ENCODE data around the gene SLC39A3. TPM values are rescaled to one million over a fixed set of nuclear protein-coding genes. Genes with fewer than 3 reads are reported as not detected.
"Not testable (repeated sequence)": the region's sequence is repeated elsewhere in the genome, so short reads cannot be mapped to it uniquely, and the experiment has no call there.

The SLC39A3 gene
- total and polyA plus RNA-seq, 5 donors from 2014 or later: 14.6 to 41.8 (median 35.2) TPM

DNA sequence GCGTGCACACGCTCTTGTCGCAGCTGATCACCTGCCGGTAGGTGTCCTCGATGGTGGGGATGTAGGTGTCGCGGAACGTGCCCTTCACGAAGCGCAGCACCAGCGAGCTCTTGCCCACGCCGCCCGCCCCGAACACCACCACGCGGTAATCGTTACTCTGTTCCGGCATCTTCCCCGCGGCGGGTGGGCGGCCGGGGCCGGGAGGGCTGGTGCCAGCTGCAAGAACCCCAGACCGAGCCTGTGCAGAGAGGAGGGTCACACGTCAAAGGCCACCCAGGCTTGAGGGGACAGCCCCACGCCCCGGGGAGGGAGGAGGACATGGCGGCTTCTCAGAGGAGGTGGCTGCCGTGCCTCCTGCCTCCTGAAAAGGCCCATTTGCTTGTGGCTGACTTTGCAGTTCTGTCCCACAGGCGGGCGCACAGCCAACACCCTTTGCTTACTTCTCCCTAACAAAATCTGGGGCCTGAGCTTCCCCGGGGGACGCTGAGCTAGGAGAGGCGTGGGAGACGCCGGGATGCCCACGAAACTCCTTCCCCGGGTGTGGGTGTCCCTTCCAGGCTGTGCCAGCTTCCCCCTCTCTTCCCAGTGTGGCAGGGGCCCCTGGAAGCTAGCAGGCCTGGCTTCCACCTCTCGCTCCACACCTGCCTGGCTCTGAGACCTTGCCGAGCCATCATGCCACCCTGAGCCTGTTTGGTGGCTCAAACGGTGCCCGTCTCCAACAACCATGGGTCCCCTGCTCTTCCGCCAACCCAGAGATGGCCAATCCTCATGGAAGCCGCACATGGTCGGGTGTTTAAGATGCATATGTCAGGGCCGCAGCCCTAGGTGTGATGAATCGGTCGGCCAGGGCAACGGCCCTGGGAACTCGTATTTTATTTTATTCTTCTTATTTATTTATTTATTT, 21.9 kb downstream of the SLC39A3 start:
- Histone ChIP-seq H3K27ac (ENCODE audit: insufficient read depth, low read length, poor library complexity, severe bottlenecking) (no peak overlapping the region), H3K27me3 (ENCODE audit: control insufficient read depth, insufficient read depth, low read length) (no peaks in the 10 kb centered on the region), H3K4me1 (ENCODE audit: control insufficient read depth, insufficient read depth, low read length, poor library complexity, severe bottlenecking) (peaks cover 5% of the 10 kb centered on the region), H3K4me3 (ENCODE audit: low read depth, low read length) (no peak overlapping the region), H3K36me3 (ENCODE audit: control insufficient read depth, insufficient read depth, low read length) (no peaks in the 10 kb centered on the region), H3K9me3 (ENCODE audit: control insufficient read depth in 2 of 2, low read length in 2 of 2) (peaks cover 6 to 8% of the 10 kb centered on the region in 2 experiments)
- DNase-seq: no peak
- Mint-ChIP-seq H3K9me3 (peaks cover 0 to 10% (median 5%) of the 10 kb centered on the region in 7 donors), H3K4me1 (peaks cover 0 to 7% (median 0%) of the 10 kb centered on the region in 4 donors), H3K27me3 (peaks cover 30% of the 10 kb centered on the region), H3K4me3 (no peak overlapping the region), H3K27ac (no peak overlapping the region), H3K36me3 (no peaks in the 10 kb centered on the region)
- ATAC-seq (ENCODE audit: low read depth in 2 of 2): no peak

DNA sequence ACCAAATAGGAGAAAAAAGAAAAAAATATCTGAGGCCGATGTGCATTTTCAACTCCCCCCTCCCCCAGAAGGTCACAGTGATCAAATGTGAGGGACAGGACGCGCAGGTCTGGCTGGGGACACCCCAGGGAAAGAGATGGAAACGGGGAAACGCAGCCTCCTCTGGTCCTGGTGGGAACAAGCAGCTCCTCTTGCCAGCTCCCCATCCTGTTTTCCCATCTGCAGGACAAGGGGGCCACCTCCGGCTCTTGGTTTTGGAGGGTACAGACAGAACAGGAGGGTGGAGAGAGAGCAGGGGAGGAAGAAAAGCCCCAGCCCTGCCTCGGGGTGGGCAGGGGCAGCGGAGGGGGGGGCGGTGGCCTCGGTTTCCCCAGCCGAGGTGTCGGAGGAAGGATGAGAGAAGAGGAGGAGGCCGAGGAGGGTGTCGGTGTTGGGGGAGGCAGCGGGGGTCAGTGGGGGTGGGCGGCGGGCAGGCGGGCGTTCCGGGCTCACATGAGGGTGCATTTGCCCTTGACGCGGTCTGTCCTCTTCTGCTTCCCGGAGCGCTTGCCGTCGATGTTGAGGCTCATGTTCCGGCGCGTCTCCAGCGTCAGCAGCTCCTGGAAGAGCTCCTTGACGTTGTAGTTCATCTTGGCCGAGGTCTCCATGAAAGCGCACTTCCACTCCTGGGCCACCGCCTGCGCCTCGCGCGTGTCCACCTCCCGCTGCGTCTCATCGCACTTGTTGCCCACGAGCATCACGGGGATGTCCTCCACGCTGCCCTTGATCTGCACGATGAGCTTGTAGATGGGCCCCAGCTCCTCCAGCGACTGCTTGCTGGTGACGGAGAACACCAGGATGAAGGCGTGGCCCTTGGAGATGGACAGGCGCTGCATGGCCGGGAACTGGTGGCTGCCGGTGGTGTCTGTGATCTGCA, 22.8 kb downstream of the SLC39A3 start:
- Mint-ChIP-seq H3K9me3 (peaks cover 0 to 10% (median 5%) of the 10 kb centered on the region in 7 donors), H3K27ac (no peak overlapping the region), H3K4me1 (peaks cover 0 to 7% (median 0%) of the 10 kb centered on the region in 4 donors), H3K36me3 (no peaks in the 10 kb centered on the region), H3K4me3 (no peak overlapping the region), H3K27me3 (peaks cover 22% of the 10 kb centered on the region)
- peaks cover 5% of the 10 kb centered on the region for H3K4me1 ChIP-seq (ENCODE audit: control insufficient read depth, insufficient read depth, low read length, poor library complexity, severe bottlenecking)
- no peak overlapping the region for H3K27ac ChIP-seq (ENCODE audit: insufficient read depth, low read length, poor library complexity, severe bottlenecking)
- no peak overlapping the region for H3K4me3 ChIP-seq (ENCODE audit: low read depth, low read length)
- ATAC-seq (ENCODE audit: low read depth in 2 of 2) (no peak), DNase-seq (no peak)
- H3K36me3 ChIP-seq (ENCODE audit: control insufficient read depth, insufficient read depth, low read length): no peaks in the 10 kb centered on the region
- no peaks in the 10 kb centered on the region for H3K27me3 ChIP-seq (ENCODE audit: control insufficient read depth, insufficient read depth, low read length)
- H3K9me3 ChIP-seq (ENCODE audit: control insufficient read depth in 2 of 2, low read length in 2 of 2): peaks cover 6 to 8% of the 10 kb centered on the region in 2 experiments

DNA sequence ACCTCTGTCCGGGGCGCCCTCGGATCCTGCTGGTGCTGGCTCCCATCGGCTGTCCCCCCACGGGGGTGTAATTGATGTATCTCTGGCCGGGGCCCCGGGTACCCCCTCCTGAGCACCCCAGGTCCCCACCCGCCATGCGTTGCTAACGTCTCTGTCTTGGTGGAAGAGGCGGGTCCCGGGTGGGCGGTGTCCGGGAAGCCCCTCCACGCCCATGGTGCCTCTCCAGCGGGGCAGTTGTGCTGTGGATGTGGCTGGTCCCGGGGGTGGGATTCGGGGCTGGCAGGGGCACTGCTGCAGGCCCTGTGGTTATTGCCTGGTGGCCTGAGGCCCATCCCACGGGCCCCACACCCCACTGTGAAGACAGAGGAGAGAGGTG, 23.6 kb downstream of the SLC39A3 start:
- peaks cover 0 to 4% (median 0%) of the 10 kb centered on the region in 4 donors for H3K4me1 Mint-ChIP-seq
- peaks cover 21% of the 10 kb centered on the region for H3K27me3 Mint-ChIP-seq
- DNase-seq: no peak
- no peak for ATAC-seq (ENCODE audit: low read depth in 2 of 2)
- no peak overlapping the region for H3K27ac ChIP-seq (ENCODE audit: insufficient read depth, low read length, poor library complexity, severe bottlenecking)
- H3K36me3 Mint-ChIP-seq: no peaks in the 10 kb centered on the region
- H3K27ac Mint-ChIP-seq: no peak overlapping the region
- H3K36me3 ChIP-seq (ENCODE audit: control insufficient read depth, insufficient read depth, low read length): no peaks in the 10 kb centered on the region
- peaks cover 6 to 8% of the 10 kb centered on the region in 2 experiments for H3K9me3 ChIP-seq (ENCODE audit: control insufficient read depth in 2 of 2, low read length in 2 of 2)
- H3K4me3 Mint-ChIP-seq: no peak overlapping the region
- H3K4me3 ChIP-seq (ENCODE audit: low read depth, low read length): no peak overlapping the region
- no peaks in the 10 kb centered on the region for H3K27me3 ChIP-seq (ENCODE audit: control insufficient read depth, insufficient read depth, low read length)
- peaks cover 0 to 10% (median 5%) of the 10 kb centered on the region in 7 donors for H3K9me3 Mint-ChIP-seq
- peaks cover 5% of the 10 kb centered on the region for H3K4me1 ChIP-seq (ENCODE audit: control insufficient read depth, insufficient read depth, low read length, poor library complexity, severe bottlenecking)

GRCh38 chr19:2715470-2716274, 24.1 kb downstream of the SLC39A3 start:
- Mint-ChIP-seq H3K27ac (no peak overlapping the region), H3K9me3 (peaks cover 0 to 10% (median 5%) of the 10 kb centered on the region in 7 donors), H3K27me3 (peaks cover 24% of the 10 kb centered on the region), H3K36me3 (no peaks in the 10 kb centered on the region), H3K4me3 (no peak overlapping the region), H3K4me1 (peaks cover 0 to 4% (median 0%) of the 10 kb centered on the region in 4 donors)
- no peak overlapping the region for H3K4me3 ChIP-seq (ENCODE audit: low read depth, low read length)
- peaks cover 5% of the 10 kb centered on the region for H3K4me1 ChIP-seq (ENCODE audit: control insufficient read depth, insufficient read depth, low read length, poor library complexity, severe bottlenecking)
- no peak overlapping the region for H3K27ac ChIP-seq (ENCODE audit: insufficient read depth, low read length, poor library complexity, severe bottlenecking)
- no peaks in the 10 kb centered on the region for H3K36me3 ChIP-seq (ENCODE audit: control insufficient read depth, insufficient read depth, low read length)
- DNase-seq (no peak), ATAC-seq (ENCODE audit: low read depth in 2 of 2) (no peak)
- peaks cover 6 to 8% of the 10 kb centered on the region in 2 experiments for H3K9me3 ChIP-seq (ENCODE audit: control insufficient read depth in 2 of 2, low read length in 2 of 2)
- no peaks in the 10 kb centered on the region for H3K27me3 ChIP-seq (ENCODE audit: control insufficient read depth, insufficient read depth, low read length)

GRCh38 chr19:2714531-2715269, 25.1 kb downstream of the SLC39A3 start:
- H3K9me3 ChIP-seq (ENCODE audit: control insufficient read depth in 2 of 2, low read length in 2 of 2): peaks cover 6 to 8% of the 10 kb centered on the region in 2 experiments
- peaks cover 0 to 2% (median 0%) of the 10 kb centered on the region in 4 donors for H3K4me1 Mint-ChIP-seq
- ATAC-seq (ENCODE audit: low read depth in 2 of 2) (no peak), DNase-seq (no peak)
- peaks cover 0 to 10% (median 5%) of the 10 kb centered on the region in 7 donors for H3K9me3 Mint-ChIP-seq
- no peak overlapping the region for H3K27ac Mint-ChIP-seq
- H3K4me3 ChIP-seq (ENCODE audit: low read depth, low read length): no peak overlapping the region
- peaks cover 20% of the 10 kb centered on the region for H3K27me3 Mint-ChIP-seq
- no peak overlapping the region for H3K27ac ChIP-seq (ENCODE audit: insufficient read depth, low read length, poor library complexity, severe bottlenecking)
- H3K4me1 ChIP-seq (ENCODE audit: control insufficient read depth, insufficient read depth, low read length, poor library complexity, severe bottlenecking): no peaks in the 10 kb centered on the region
- H3K36me3 Mint-ChIP-seq: no peaks in the 10 kb centered on the region
- H3K36me3 ChIP-seq (ENCODE audit: control insufficient read depth, insufficient read depth, low read length): no peaks in the 10 kb centered on the region
- H3K4me3 Mint-ChIP-seq: no peak overlapping the region
- H3K27me3 ChIP-seq (ENCODE audit: control insufficient read depth, insufficient read depth, low read length): no peaks in the 10 kb centered on the region

DNA sequence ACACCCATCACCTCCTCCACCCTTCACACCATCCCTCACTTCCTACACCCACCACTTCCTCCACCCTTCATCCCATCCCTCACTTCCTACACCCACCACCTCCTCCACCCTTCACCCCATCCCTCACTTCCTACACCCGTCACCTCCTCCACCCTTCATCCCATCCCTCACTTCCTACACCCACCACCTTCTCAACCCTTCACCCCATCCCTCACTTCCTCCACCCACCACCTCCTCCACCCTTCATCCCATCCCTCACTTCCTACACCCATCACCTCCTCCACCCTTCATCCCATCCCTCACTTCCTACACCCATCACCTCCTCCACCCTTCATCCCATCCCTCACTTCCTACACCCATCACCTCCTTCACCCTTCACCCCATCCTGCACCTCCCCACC, 25.7 kb downstream of the SLC39A3 start:
- H3K27ac ChIP-seq (ENCODE audit: insufficient read depth, low read length, poor library complexity, severe bottlenecking); H3K4me3 Mint-ChIP-seq; H3K4me1 Mint-ChIP-seq; H3K9me3 ChIP-seq (ENCODE audit: control insufficient read depth in 2 of 2, low read length in 2 of 2); H3K27me3 ChIP-seq (ENCODE audit: control insufficient read depth, insufficient read depth, low read length); H3K36me3 Mint-ChIP-seq; H3K4me1 ChIP-seq (ENCODE audit: control insufficient read depth, insufficient read depth, low read length, poor library complexity, severe bottlenecking); DNase-seq; H3K36me3 ChIP-seq (ENCODE audit: control insufficient read depth, insufficient read depth, low read length); ATAC-seq (ENCODE audit: low read depth in 2 of 2); H3K4me3 ChIP-seq (ENCODE audit: low read depth, low read length); H3K27ac Mint-ChIP-seq: not testable (repeated sequence)
- Mint-ChIP-seq H3K9me3 (peaks cover 0 to 10% (median 5%) of the 10 kb centered on the region in 7 donors), H3K27me3 (peaks cover 14% of the 10 kb centered on the region)
